Stimulated activated naive CD4-positive, alpha-beta T cell (primary cell): ENCODE results near the gene NDUFS3.
"Not testable (repeated sequence)": the region's sequence is repeated elsewhere in the genome, so short reads cannot be mapped to it uniquely, and the experiment has no call there.

Experiments
- DNase-seq, 6 experiments: peaks; one replicate each; lab custom pipeline; 2025; lab: John Stamatoyannopoulos, UW

The NDUFS3 gene

DNA sequence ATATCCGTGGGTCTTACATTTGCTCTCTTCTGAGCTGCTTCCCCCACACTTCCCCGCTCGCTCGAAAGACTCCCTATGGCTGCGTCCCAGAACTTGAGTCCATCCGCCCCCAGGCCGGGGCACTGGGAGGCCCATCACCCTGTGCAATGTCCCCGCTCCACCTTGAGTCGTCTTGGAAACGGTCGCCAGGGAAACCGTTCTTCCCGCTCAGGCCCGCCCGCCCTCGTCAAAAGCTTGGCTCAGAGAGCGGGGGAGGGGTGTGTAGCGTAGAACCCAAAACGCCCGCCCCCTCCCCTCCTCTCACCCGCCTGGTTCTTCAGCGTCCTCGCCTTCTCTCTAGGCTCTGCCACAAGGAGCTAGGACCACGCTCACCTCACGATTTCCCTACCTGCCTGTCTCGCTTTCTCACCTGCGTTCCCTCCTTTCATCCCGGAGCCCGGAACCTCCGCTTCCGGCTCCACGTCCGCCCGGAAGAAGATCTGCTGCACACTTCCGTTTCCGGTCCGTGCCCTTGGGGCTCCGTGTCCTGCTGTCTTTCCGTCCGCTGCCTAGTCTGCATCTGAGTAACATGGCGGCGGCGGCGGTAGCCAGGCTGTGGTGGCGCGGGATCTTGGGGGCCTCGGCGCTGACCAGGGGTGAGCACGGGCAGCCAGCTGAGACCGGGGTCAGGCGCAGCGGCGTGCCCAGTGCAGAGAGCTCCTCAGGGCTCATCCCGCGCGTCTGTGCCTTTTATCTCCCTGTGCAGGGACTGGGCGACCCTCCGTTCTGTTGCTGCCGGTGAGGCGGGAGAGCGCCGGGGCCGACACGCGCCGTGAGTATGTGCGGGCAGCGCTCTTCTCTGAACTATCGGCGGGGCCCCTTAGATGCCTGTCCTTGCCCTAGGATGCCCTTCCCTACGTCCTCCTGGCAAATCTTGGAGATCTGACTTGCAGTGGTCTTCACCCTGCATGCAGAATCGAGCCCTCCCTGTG, at the start of gene NDUFS3, which contains the start of gene KBTBD4:
TSS of gene NDUFS3 (plus strand) at position 551 of the 971 bp plus-strand sequence. CDS start at position 569, 18 bp downstream.
TSS of gene KBTBD4 (minus strand) at position 447 of the 971 bp plus-strand sequence. CDS start at position 428, 19 bp downstream.
- DNase-seq = peak; percentile 80 to 94 (median 86)

DNA sequence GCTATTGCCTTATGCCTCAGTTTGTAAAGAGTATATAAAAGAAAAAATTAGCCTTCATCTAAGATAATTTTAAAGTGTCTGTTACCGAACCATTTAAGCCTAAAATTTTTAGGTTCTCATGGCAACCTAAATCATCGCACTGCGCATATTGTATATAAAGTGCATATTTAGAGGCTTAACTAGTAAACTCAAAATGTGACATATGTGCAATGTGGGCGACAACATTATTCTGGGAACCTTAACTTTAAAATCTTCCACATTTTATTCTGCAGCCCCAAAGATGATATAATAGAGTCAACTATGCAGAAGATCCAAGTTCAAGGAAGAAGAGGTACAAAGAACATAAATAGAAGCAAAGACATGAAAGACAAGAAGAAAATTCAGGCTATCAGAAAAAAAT, 48.9 kb upstream of the NDUFS3 start:
- no peak for DNase-seq

- not testable (repeated sequence) for DNase-seq
These were observed 48.2 kb upstream of the NDUFS3 start for GRCh38 chr11:47530721-47531120.

GRCh38 chr11:47531666-47532065, 47.2 kb upstream of the NDUFS3 start:
- no peak for DNase-seq

GRCh38 chr11:47532597-47533213, 46.2 kb upstream of the NDUFS3 start:
- no peak for DNase-seq

- DNase-seq = no peak
These were observed 45.2 kb upstream of the NDUFS3 start for GRCh38 chr11:47533690-47534151.

GRCh38 chr11:47534704-47535251, 44.1 kb upstream of the NDUFS3 start:
- no peak for DNase-seq

DNA sequence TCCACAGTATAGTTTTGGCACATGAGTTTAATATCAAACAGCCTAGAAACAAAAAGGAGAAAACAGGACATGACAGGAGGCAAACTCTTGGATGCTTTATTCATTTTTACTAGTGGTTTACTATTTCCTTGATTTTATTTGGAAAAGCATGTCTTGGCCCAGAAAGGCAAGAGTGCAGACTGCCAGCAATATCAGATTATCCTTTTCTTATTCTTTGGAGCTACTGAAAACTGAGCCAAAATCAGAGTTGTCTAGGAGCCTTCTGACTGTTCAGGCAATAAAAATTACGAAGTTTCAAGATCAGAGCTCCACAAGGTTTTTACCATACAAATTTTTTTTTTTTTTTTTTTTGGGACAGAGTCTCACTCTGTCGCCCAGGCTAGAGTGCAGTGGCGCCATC, 42.0 kb upstream of the NDUFS3 start:
- DNase-seq = no peak

GRCh38 chr11:47538741-47539565, 39.9 kb upstream of the NDUFS3 start:
- DNase-seq = no peak

DNA sequence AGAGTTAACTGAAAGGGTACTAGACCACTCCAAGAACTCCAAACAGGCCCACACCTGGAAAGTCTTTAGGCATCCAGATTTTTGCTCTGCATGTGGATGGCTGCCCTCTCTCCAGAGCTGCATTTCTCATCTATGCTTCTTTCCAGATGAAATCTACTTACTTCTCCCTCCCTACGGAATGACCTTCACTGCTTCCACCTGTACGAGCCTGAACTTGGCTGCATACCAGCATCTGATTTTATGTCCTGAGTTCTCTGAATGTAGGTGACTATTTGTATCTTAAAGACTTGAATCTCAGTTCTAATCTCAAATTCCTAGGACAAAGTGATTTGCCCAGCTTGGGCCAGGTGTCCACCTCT, 39.2 kb upstream of the NDUFS3 start:
- DNase-seq = no peak

DNA sequence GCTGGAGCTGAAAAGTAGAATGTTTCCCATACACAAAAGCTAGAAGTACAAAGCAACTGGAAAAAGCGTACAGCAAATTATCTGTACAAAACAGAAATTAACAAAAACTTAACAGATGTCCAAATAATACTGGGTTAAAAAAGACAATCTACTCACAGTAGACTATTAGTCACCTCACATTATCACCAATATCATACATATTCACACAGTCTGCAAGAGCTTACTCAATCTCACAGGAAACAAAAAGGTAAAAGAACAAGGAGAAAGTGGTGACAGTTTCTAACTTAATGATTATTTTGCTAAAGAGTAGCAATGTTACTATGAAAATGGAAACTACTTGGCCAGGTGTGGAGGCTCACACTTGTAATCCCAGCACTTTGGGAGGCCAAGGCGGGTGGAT, 37.8 kb upstream of the NDUFS3 start:
- DNase-seq = no peak

DNA sequence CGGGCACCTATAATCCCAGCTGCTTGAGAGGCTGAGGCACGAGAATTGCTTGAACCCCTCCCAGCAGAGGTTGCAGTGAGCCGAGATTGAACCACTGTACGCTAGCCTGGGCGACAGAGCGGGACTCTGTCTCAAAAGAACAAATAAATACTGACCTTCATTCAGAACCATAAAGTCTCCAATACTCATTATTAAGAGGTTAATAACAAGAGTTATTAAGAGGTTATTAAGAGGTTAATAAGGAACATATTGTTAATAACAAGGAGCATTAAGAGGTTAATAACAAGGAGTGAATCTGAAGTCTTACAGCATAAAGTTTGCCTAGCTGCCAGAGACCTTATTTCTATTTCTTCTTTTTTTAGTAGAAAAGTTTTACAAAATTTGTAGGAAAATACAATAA, 33.6 kb upstream of the NDUFS3 start:
- DNase-seq = no peak

DNA sequence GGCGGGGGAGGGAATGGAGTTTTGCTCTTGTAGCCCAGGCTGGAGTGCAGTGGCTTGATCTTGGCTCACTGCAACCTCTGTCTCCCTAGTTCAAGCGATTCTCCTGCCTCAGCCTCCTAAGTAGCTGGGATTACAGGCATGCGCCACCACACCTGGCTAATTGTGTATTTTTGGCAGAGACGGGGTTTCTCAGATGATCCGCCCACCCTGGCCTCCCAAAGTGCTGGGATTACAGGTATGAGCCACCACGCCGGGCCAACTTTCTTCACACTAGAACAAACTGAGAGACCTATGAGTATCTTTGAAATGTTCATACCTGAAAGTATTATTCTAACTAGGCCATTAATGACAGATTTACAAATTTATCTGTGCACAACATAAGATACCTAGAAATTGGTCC, 32.6 kb upstream of the NDUFS3 start:
- DNase-seq = not testable (repeated sequence)

GRCh38 chr11:47550288-47551047, 28.4 kb upstream of the NDUFS3 start:
- DNase-seq = no peak

- no peak for DNase-seq
These were observed 27.8 kb upstream of the NDUFS3 start for GRCh38 chr11:47551086-47551485.

GRCh38 chr11:47552056-47552565, 26.8 kb upstream of the NDUFS3 start:
- DNase-seq = no peak

DNA sequence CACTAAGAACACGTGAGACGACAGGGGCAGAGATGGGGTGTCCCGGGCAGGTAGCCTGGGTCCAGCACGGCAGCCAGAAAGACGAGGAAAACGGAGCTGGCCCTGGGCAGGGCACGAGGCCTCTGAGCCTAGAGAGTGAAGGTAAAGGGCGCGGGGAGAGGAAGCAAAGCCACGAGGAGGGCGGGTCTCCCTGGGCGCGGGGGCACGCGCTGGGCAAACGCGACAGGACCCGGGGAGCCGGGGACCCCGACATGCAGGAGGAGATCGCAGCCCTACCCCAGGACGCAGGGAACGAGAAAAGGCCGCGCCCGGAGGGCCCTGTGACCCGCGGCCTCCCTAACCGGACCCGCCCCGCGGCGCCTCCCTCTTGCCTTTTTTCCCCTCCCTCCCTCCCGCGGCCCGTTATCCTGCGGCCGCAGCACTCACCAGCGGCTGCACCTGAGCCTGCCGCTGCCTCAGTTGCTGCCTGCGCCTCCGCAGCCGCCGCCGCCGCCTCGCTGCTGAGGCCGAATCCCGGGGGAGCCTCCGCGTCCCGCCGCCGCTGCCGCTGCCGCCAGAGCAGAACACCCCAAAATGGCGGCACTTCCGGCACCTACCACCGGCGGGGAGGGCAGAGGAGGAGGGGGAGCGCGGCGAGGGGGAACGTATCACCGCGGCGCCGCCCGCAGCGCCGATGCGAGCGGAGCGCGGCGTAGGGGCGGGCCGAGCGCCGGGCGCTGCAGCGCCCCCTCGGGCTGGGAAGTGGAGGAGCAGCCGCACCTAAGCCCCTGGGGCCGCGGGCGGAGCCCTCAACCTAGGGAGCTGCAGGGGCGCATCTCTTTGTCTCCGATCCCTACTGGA, 26.1 kb upstream of the NDUFS3 start, which contains the start of gene CELF1:
TSS of gene CELF1 (minus strand) at position 567 of the 840 bp plus-strand sequence. CDS start 53,609 bp downstream, outside the sequence.
- DNase-seq = peak; percentile 84 to 91 (median 88)

DNA sequence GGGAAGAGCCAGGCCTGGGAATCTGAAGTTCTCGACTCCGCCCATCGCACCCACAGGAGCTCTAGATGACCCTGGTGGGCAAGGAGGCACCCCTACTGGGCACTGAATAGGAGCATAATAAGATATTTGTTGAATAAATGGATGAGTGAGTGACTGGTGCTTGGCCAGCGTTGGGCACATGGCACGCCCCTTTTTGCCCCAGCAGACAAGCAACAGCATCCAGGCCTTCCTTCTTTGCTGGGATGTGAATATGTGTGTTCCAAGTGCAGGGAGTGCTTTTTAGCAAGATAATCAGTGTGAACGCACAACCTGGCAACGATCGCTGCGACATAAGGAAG, 25.5 kb upstream of the NDUFS3 start:
- DNase-seq = no peak

- not testable (repeated sequence) for DNase-seq
These were observed 21.9 kb upstream of the NDUFS3 start for GRCh38 chr11:47557004-47557403.

DNA sequence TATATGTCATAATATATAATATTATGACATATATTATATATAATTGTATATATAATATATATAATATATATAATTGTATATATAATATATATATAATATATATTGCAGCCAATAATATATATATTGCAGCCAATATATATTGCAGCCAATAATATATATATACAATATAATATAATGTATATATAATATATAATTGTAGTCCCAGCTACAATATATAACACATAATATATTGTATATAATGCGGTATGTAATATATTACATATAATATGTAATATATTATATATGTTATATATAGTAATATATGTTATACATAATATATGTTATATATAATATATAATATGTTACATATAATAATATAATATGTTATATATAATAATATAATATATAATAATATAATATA, 20.2 kb upstream of the NDUFS3 start:
- no peak for DNase-seq
